ENCODE measurements around the gene GYG1. TPM values are rescaled to one million over a fixed set of nuclear protein-coding genes. Genes with fewer than 3 reads are reported as not detected.

GYG1 gene
- total RNA-seq, 1 donor = 43.6 TPM

DNA sequence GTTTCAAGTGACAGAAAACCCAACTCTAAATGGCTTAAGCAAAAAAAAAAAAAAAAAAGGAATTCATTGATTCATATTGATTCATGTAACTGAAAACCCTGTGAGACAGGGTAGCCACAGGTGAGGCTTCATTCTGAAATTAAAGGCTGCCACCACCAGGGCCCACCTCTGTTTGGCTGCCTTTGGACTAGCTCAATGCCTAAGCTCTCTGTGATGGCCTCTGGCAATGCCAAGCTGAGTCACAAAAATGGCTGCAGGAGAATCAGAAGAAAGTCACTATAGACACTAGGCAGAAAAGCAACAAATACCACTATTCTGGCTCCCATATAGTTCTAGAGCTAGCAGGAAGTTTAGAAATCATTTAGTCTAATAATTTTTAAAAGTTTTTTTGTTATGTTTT lies 38.2 kb upstream of the GYG1 start:
- no peak for DNase-seq (ENCODE audit: low read depth)
- TF ChIP-seq CTCF (IDR thresholded peaks at IDR 0.05; ENCODE audit: insufficient read depth, low read depth, low read length) = no peak
- no peak overlapping the region for H3K4me3 ChIP-seq (ENCODE audit: low read depth, low read length)

GRCh38 chr3:148954981-148955380 lies 36.4 kb upstream of the GYG1 start:
- no peak for TF ChIP-seq CTCF (IDR thresholded peaks at IDR 0.05; ENCODE audit: insufficient read depth, low read depth, low read length)
- DNase-seq (ENCODE audit: low read depth) = no peak
- H3K4me3 ChIP-seq (ENCODE audit: low read depth, low read length) = no peak overlapping the region

DNA sequence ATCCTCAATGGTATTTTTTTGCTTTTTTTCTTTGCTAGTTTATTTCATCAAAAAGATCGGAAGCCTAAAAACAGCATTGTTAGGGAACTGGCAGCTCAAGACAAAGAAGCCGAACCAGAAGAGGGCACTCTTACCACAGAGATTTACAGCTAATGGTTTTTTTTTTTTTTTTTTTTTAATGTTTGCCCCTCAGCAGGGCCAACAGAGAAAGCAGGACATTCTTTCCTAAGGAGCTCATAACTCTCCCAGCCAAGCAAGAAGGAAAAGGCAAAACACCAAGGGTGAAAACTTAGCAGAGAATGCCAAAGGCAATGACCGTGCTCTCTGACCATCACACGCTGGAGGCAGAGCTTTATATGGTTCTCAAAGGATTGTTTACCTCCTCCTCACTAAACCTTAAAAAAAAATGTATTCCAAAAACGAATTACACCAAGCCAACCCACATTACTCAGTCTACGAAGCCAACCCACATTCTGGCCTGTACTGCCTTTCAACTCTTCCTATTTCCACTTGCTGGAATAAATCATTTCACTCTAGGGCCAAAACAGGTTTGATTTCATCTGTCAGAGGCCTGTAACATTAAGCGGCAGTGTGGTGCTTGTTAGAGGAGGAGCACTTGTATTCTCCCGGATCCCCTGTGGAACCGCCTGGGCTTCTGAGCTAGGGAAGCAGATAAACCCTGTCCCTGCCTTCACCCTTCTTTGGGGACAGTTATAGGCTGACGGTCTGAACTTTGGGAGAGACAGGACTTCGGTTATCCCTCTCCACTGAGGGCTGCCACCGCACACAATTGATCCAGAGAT lies 35.6 kb upstream of the GYG1 start:
- peak; percentile 89 for DNase-seq (ENCODE audit: low read depth)
- TF ChIP-seq CTCF (IDR thresholded peaks at IDR 0.05; ENCODE audit: insufficient read depth, low read depth, low read length) = peak; percentile 58
- no peak overlapping the region for H3K4me3 ChIP-seq (ENCODE audit: low read depth, low read length)

DNA sequence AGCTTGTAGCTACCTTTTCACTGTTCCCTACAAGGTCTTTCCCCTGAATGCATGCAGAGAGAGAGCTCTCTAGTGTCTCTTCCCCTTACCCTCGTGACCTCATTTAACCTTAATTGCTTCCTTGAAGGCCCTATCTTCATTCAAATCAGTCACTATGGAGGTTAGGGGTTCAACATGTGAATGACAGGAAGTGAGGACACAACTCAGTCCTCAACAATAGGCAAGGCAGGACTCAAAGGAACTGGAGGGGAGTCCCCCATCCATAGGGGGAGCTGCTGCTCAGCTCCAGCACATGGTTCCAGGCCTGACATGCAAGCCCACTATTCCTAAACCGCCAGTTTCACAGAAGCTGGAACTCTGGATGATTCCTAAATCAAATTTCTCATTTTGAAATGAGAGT lies 33.8 kb upstream of the GYG1 start:
- no peak for DNase-seq (ENCODE audit: low read depth)
- TF ChIP-seq CTCF (IDR thresholded peaks at IDR 0.05; ENCODE audit: insufficient read depth, low read depth, low read length) = peak; percentile 47
- no peak overlapping the region for H3K4me3 ChIP-seq (ENCODE audit: low read depth, low read length)

DNA sequence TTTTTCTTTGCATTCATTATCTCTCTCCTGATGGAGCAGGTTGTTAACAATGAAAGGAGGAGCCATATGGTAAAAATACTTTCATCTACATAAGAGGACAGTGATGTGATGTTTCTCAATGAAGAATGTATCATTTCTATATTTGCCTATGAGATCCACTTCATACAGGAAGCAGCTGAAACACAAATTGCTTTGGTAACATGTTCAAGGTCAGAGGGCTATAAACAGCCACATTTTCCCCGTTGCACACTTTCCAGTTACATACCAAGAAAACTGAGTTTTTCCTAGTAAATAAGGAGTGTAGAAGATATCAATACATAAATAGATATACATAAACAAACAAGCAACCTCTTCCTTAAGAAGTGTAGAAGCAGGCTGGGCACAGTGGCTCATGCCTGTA lies 32.6 kb upstream of the GYG1 start:
- no peak for TF ChIP-seq CTCF (IDR thresholded peaks at IDR 0.05; ENCODE audit: insufficient read depth, low read depth, low read length)
- no peak for DNase-seq (ENCODE audit: low read depth)
- H3K4me3 ChIP-seq (ENCODE audit: low read depth, low read length) = no peak overlapping the region

DNA sequence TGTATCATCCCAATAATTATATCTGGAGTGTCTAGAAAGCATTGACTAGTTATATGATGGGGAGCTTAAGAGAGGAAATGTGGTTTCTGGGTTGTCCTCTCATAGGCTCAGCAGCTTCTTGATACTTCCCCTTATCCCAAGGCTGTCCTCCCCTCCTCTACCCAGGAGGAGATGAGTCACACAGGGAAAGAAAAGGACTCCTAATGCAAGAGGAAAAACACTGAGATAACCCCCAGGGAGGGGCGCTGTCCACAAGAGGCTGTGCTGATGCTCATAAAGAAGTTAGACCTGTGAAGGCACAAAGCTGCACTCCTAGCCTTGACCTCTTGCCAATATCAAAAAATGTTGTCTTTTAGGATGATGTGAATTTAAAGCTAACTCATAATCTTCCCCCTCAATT lies 28.8 kb upstream of the GYG1 start:
- H3K4me3 ChIP-seq (ENCODE audit: low read depth, low read length) = no peak overlapping the region
- peak; percentile 85 for DNase-seq (ENCODE audit: low read depth)
- peak; percentile 39 for TF ChIP-seq CTCF (IDR thresholded peaks at IDR 0.05; ENCODE audit: insufficient read depth, low read depth, low read length)

- no peak for DNase-seq (ENCODE audit: low read depth)
- no peak for TF ChIP-seq CTCF (IDR thresholded peaks at IDR 0.05; ENCODE audit: insufficient read depth, low read depth, low read length)
- H3K4me3 ChIP-seq (ENCODE audit: low read depth, low read length) = no peak overlapping the region
Measured at GRCh38 chr3:148964809-148965208, 26.5 kb upstream of the GYG1 start.
